ENCODE results near the gene NFATC2.
"Not testable (repeated sequence)": the region's sequence is repeated elsewhere in the genome, so short reads cannot be mapped to it uniquely, and the experiment has no call there.

NFATC2 gene

GRCh38 chr20:51359947-51360346 is 182.6 kb downstream of the NFATC2 start:
- FAIRE-seq (no peak), DNase-seq (ENCODE audit: low spot score) (no peak)

- no peak for FAIRE-seq
- DNase-seq (ENCODE audit: low spot score) = no peak
These were observed 183.1 kb downstream of the NFATC2 start for GRCh38 chr20:51359401-51359800.

- FAIRE-seq (no peak), DNase-seq (ENCODE audit: low spot score) (no peak)
These were observed 184.3 kb downstream of the NFATC2 start for GRCh38 chr20:51358032-51358724.

- FAIRE-seq = no peak
- DNase-seq (ENCODE audit: low spot score) = no peak
These were observed 185.0 kb downstream of the NFATC2 start for GRCh38 chr20:51357543-51357942.

GRCh38 chr20:51356871-51357270 is 185.6 kb downstream of the NFATC2 start:
- FAIRE-seq (no peak), DNase-seq (ENCODE audit: low spot score) (no peak)

GRCh38 chr20:51354769-51355319 is 187.7 kb downstream of the NFATC2 start:
- DNase-seq (ENCODE audit: low spot score) (peak; percentile 98), FAIRE-seq (peak; percentile 87)

- FAIRE-seq (peak; percentile 32), DNase-seq (ENCODE audit: low spot score) (peak; percentile 70)
These were observed 188.2 kb downstream of the NFATC2 start for GRCh38 chr20:51354191-51354768.

- DNase-seq (ENCODE audit: low spot score) = no peak
These were observed 189.0 kb downstream of the NFATC2 start for GRCh38 chr20:51353491-51353890.

GRCh38 chr20:51352791-51353190 is 189.7 kb downstream of the NFATC2 start:
- DNase-seq (ENCODE audit: low spot score) (no peak), FAIRE-seq (no peak)

More at GRCh38 chr20:51353491-51353890, 189.0 kb downstream of the NFATC2 start:
- no peak for FAIRE-seq

GRCh38 chr20:51350941-51351631 is 191.4 kb downstream of the NFATC2 start:
- FAIRE-seq = no peak

GRCh38 chr20:51348876-51349275 is 193.6 kb downstream of the NFATC2 start:
- no peak for FAIRE-seq

More at GRCh38 chr20:51350941-51351631, 191.4 kb downstream of the NFATC2 start:
- peak; percentile 25 for DNase-seq (ENCODE audit: low spot score)

GRCh38 chr20:51347831-51348230 is 194.7 kb downstream of the NFATC2 start:
- DNase-seq (ENCODE audit: low spot score) = no peak
- FAIRE-seq = no peak

More at GRCh38 chr20:51348876-51349275, 193.6 kb downstream of the NFATC2 start:
- DNase-seq (ENCODE audit: low spot score) = no peak

- peak; percentile 60 for DNase-seq (ENCODE audit: low spot score)
- FAIRE-seq = no peak
These were observed 195.6 kb downstream of the NFATC2 start for GRCh38 chr20:51346686-51347485.

- FAIRE-seq = no peak
- DNase-seq (ENCODE audit: low spot score) = no peak
These were observed 196.9 kb downstream of the NFATC2 start for GRCh38 chr20:51345601-51346101.

- not testable (repeated sequence) for FAIRE-seq
These were observed 198.7 kb downstream of the NFATC2 start for GRCh38 chr20:51343802-51344201.

GRCh38 chr20:51342510-51343236 is 199.8 kb downstream of the NFATC2 start:
- DNase-seq (ENCODE audit: low spot score) (no peak), FAIRE-seq (no peak)

More at GRCh38 chr20:51343802-51344201, 198.7 kb downstream of the NFATC2 start:
- DNase-seq (ENCODE audit: low spot score) = not testable (repeated sequence)

- DNase-seq (ENCODE audit: low spot score) (no peak), FAIRE-seq (no peak)
These were observed 200.9 kb downstream of the NFATC2 start for GRCh38 chr20:51341581-51341980.

- no peak for FAIRE-seq
These were observed 202.1 kb downstream of the NFATC2 start for GRCh38 chr20:51340451-51340840.

GRCh38 chr20:51339721-51340450 is 202.6 kb downstream of the NFATC2 start:
- FAIRE-seq = no peak
- DNase-seq (ENCODE audit: low spot score) = no peak

More at GRCh38 chr20:51340451-51340840, 202.1 kb downstream of the NFATC2 start:
- no peak for DNase-seq (ENCODE audit: low spot score)

Measured in RCC 7860 (cell line).